Mesenchymal stem cell (in vitro differentiated cells and primary cell): Measurements from ENCODE around the gene UGT1A10.

Source experiments
- DNase-seq: peaks from one replicate; pipeline ENCODE4 v3.0.0-alpha.2; 2013
- H2AFZ ChIP-seq: one replicate; pipeline ENCODE4 v1.6.1; 2013; ENCODE audit warnings: low read depth, mild to moderate bottlenecking, control low read depth, inconsistent platforms, low read length, moderate library complexity
- H2AK5ac ChIP-seq: 2 replicates; pipeline ENCODE4 v1.6.1; 2013; ENCODE audit warnings: low read length, moderate library complexity, mild to moderate bottlenecking, inconsistent platforms; ENCODE audit not compliant: severe bottlenecking
- H2BK120ac ChIP-seq: one replicate; pipeline ENCODE4 v1.6.1; 2013; ENCODE audit warnings: low read depth, mild to moderate bottlenecking, inconsistent platforms, low read length, moderate library complexity
- H2BK12ac ChIP-seq, 2 experiments: one replicate each; pipeline ENCODE4 v1.6.1; 2013; ENCODE audit warnings: inconsistent platforms in 2 of 2, low read length in 2 of 2, mild to moderate bottlenecking in 2 of 2, moderate library complexity in 2 of 2, control low read depth in 1 of 2
- H2BK15ac ChIP-seq: one replicate; pipeline ENCODE4 v1.6.1; 2013; ENCODE audit warnings: mild to moderate bottlenecking, low read depth, inconsistent platforms; ENCODE audit not compliant: poor library complexity, severe bottlenecking
- H2BK5ac ChIP-seq: 2 replicates; pipeline ENCODE4 v1.6.1; 2013; ENCODE audit warnings: low read depth, mild to moderate bottlenecking, low read length, control low read depth, inconsistent platforms; ENCODE audit not compliant: poor library complexity, severe bottlenecking
- H3K14ac ChIP-seq, 2 experiments: one replicate each; pipeline ENCODE4 v1.6.1; 2013; ENCODE audit warnings: inconsistent platforms in 2 of 2, low read length in 2 of 2, control low read depth in 1 of 2, mild to moderate bottlenecking in 1 of 2, moderate library complexity in 1 of 2
- H3K18ac ChIP-seq, 2 experiments: one replicate each; pipeline ENCODE4 v1.6.1; 2013; ENCODE audit warnings: inconsistent platforms in 2 of 2, low read length in 2 of 2, control low read depth in 1 of 2, low read depth in 1 of 2, mild to moderate bottlenecking in 1 of 2
- H3K23ac ChIP-seq, 2 experiments: one replicate each; pipeline ENCODE4 v1.6.1; 2013; ENCODE audit warnings: inconsistent platforms in 2 of 2, low read length in 2 of 2, mild to moderate bottlenecking in 2 of 2, moderate library complexity in 2 of 2, control low read depth in 1 of 2
- H3K27ac ChIP-seq: 2 replicates; pipeline ENCODE4 v1.5.1; 2013; ENCODE audit warnings: mild to moderate bottlenecking, moderate library complexity, low read length, control low read depth, inconsistent platforms; ENCODE audit not compliant: poor library complexity, severe bottlenecking
- H3K27me3 ChIP-seq, 2 experiments: 2 replicates each; pipeline versions ENCODE4 v1.6.1 to v1.7.0; 2013; ENCODE audit warnings: low read length in 2 of 2, mild to moderate bottlenecking in 2 of 2, moderate library complexity in 2 of 2, control low read depth in 1 of 2, inconsistent platforms in 1 of 2; ENCODE audit not compliant: control insufficient read depth in 1 of 2, insufficient read depth in 1 of 2
- H3K36me3 ChIP-seq, 2 experiments: 2 replicates each; pipeline versions ENCODE4 v1.6.1 to v1.7.0; 2013; ENCODE audit warnings: low read length in 2 of 2, control low read depth in 1 of 2, inconsistent platforms in 1 of 2, low read depth in 1 of 2, mild to moderate bottlenecking in 1 of 2; ENCODE audit not compliant: insufficient read depth in 2 of 2, control insufficient read depth in 1 of 2
- H3K4ac ChIP-seq, 2 experiments: one replicate each; pipeline ENCODE4 v1.6.1; 2013; ENCODE audit warnings: inconsistent platforms in 2 of 2, low read length in 2 of 2, mild to moderate bottlenecking in 2 of 2, moderate library complexity in 2 of 2, control low read depth in 1 of 2, low read depth in 1 of 2
- H3K4me1 ChIP-seq: 2 replicates; pipeline ENCODE4 v1.6.1; 2013; ENCODE audit warnings: low read depth, low read length, control low read depth; ENCODE audit not compliant: control insufficient read depth, insufficient read depth
- H3K4me2 ChIP-seq: 2 replicates; pipeline ENCODE4 v1.6.1; 2013; ENCODE audit warnings: low read length, mild to moderate bottlenecking, inconsistent platforms; ENCODE audit not compliant: poor library complexity, severe bottlenecking
- H3K4me3 ChIP-seq, 2 experiments: 2 replicates each; pipeline versions ENCODE4 v1.5.1 to v1.7.0; 2013; ENCODE audit warnings: low read length in 2 of 2, mild to moderate bottlenecking in 2 of 2, control low read depth in 1 of 2, low read depth in 1 of 2; ENCODE audit not compliant: insufficient read depth in 1 of 2
- H3K79me1 ChIP-seq: replicated peaks from 2 replicates; pipeline ENCODE4 v1.6.1; 2013; ENCODE audit warnings: mild to moderate bottlenecking, control low read depth, low read length, inconsistent platforms; ENCODE audit not compliant: poor library complexity, severe bottlenecking
- H3K9ac ChIP-seq: 2 replicates; pipeline ENCODE4 v1.7.0; 2013; ENCODE audit warnings: mild to moderate bottlenecking, low read length, moderate library complexity
- H3K9me3 ChIP-seq: 2 replicates; pipeline ENCODE4 v1.7.0; 2013; ENCODE audit warnings: mild to moderate bottlenecking, low read length; ENCODE audit not compliant: control insufficient read depth
- H4K8ac ChIP-seq: one replicate; pipeline ENCODE4 v1.6.1; 2013; ENCODE audit warnings: inconsistent platforms, mild to moderate bottlenecking, low read length, moderate library complexity
- H4K91ac ChIP-seq: one replicate; pipeline ENCODE4 v1.6.1; 2013; ENCODE audit warnings: mild to moderate bottlenecking, low read length, inconsistent platforms
- WGBS: methylation state at CpG from one replicate; pipeline ENCODE4 v1.1.7; 2013; ENCODE audit warnings: mixed read lengths; 5-methylcytosine and 5-hydroxymethylcytosine counted together

Gene UGT1A10

GRCh38 chr2:233817995-233818638 is 181.9 kb downstream of the UGT1A10 start:
- Histone ChIP-seq H3K18ac (no peak overlapping the region), H2BK12ac (no peak overlapping the region), H3K23ac (no peak overlapping the region), H2AK5ac (no peak overlapping the region), H2AFZ (no peak overlapping the region), H3K14ac (no peak overlapping the region), H3K79me1 (no peaks in the 10 kb centered on the region), H3K27ac (no peak overlapping the region), H2BK5ac (no peak overlapping the region), H3K4ac (no peak overlapping the region), H3K4me2 (no peak overlapping the region), H3K27me3 (peaks cover 18 to 36% of the 10 kb centered on the region in 2 experiments), H2BK120ac (no peak overlapping the region), H3K4me1 (peaks cover 4% of the 10 kb centered on the region), H3K4me3 (no peak overlapping the region), H2BK15ac (no peak overlapping the region), H4K8ac (no peak overlapping the region), H4K91ac (no peak overlapping the region), H3K9ac (no peak overlapping the region), H3K36me3 (no peaks in the 10 kb centered on the region), H3K9me3 (no peaks in the 10 kb centered on the region)
- 94% methylated on average over 11 of the region's 11 CpGs for WGBS
- DNase-seq = no peak

- H3K27ac ChIP-seq = no peak overlapping the region
- H3K4ac ChIP-seq = no peak overlapping the region
- H2BK12ac ChIP-seq = no peak overlapping the region
- H2BK120ac ChIP-seq = no peak overlapping the region
- no peak overlapping the region for H3K4me2 ChIP-seq
- no peak overlapping the region for H3K9ac ChIP-seq
- H2AK5ac ChIP-seq = no peak overlapping the region
- no peak overlapping the region for H3K23ac ChIP-seq
- H2BK5ac ChIP-seq = no peak overlapping the region
- no peak overlapping the region for H3K18ac ChIP-seq
- H2BK15ac ChIP-seq = no peak overlapping the region
- H3K27me3 ChIP-seq = peaks cover 21 to 29% of the 10 kb centered on the region in 2 experiments
- H3K4me3 ChIP-seq = no peak overlapping the region
- H2AFZ ChIP-seq = no peak overlapping the region
- 67% methylated on average over 17 of the region's 17 CpGs for whole genome bisulfite sequencing
- no peaks in the 10 kb centered on the region for H3K79me1 ChIP-seq
- H3K36me3 ChIP-seq = no peaks in the 10 kb centered on the region
- peaks cover 4% of the 10 kb centered on the region for H3K4me1 ChIP-seq
- no peak overlapping the region for H4K91ac ChIP-seq
- no peak overlapping the region for H3K14ac ChIP-seq
- DNase-seq = no peak
- H4K8ac ChIP-seq = no peak overlapping the region
- no peaks in the 10 kb centered on the region for H3K9me3 ChIP-seq
Observed at GRCh38 chr2:233818639-233819621, 182.7 kb downstream of the UGT1A10 start.

- Histone ChIP-seq H3K18ac (no peak overlapping the region), H3K4me2 (no peak overlapping the region), H2AFZ (no peak overlapping the region), H3K27ac (no peak overlapping the region), H3K4ac (no peak overlapping the region), H3K79me1 (no peaks in the 10 kb centered on the region), H3K27me3 (peaks cover 21 to 27% of the 10 kb centered on the region in 2 experiments), H2BK15ac (no peak overlapping the region), H2BK12ac (no peak overlapping the region), H2AK5ac (no peak overlapping the region), H3K14ac (no peak overlapping the region), H3K23ac (no peak overlapping the region), H3K9ac (no peak overlapping the region), H4K8ac (no peak overlapping the region), H2BK120ac (no peak overlapping the region), H3K4me3 (no peak overlapping the region), H2BK5ac (no peak overlapping the region), H3K36me3 (no peaks in the 10 kb centered on the region), H3K9me3 (no peaks in the 10 kb centered on the region), H3K4me1 (peaks cover 4% of the 10 kb centered on the region), H4K91ac (no peak overlapping the region)
- 85% methylated on average over 18 of the region's 18 CpGs for WGBS
- DNase-seq = no peak
Observed at GRCh38 chr2:233819884-233820773, 183.9 kb downstream of the UGT1A10 start.
